A673 (cell line): Measurements from ENCODE around the gene CLASP2. TPM values are rescaled to one million over a fixed set of nuclear protein-coding genes. Genes with fewer than 3 reads are reported as not detected.

Source experiments
- BruUV-seq: library from RNA; stranded (reverse); fragments of 400-500 nt; replicated peaks from 2 replicates; lab custom pipeline; 2021; lab: Mats Ljungman, UMichigan
- CTCF ChIA-PET: fragments of 300-600 bp; sonication (Branson Sonifier 250); formaldehyde crosslinking; loops from one replicate; lab custom pipeline; 2022; ENCODE audit warnings: antibody characterized with exemption; lab: Charles Lee
- POLR2A ChIA-PET: fragments of 300-600 bp; sonication (Branson Sonifier 250); formaldehyde crosslinking; loops from one replicate; lab custom pipeline; 2022; ENCODE audit warnings: antibody characterized with exemption; ENCODE audit not compliant: low non-redundant PET; lab: Charles Lee
- DNase-seq: peaks from one replicate; pipeline ENCODE4 v3.0.0-alpha.2; 2015; ENCODE audit warnings: low spot score
- H3K27ac ChIP-seq: fragments of 200-600 bp; sonication (generic); 2 replicates; pipeline ENCODE4 v1.5.1; 2016; ENCODE audit warnings: mixed run types, low read depth, mild to moderate bottlenecking, mixed read lengths, antibody characterized with exemption, low read length; ENCODE audit not compliant: poor library complexity, severe bottlenecking
- H3K27me3 ChIP-seq: fragments of 200-600 bp; sonication (generic); replicated peaks from 2 replicates; pipeline ENCODE4 v1.6.1; 2017; ENCODE audit warnings: mixed run types, low read depth, mild to moderate bottlenecking, mixed read lengths, antibody characterized with exemption, low read length; ENCODE audit not compliant: insufficient read depth, poor library complexity
- H3K36me3 ChIP-seq: fragments of 200-600 bp; sonication (generic); 2 replicates; pipeline ENCODE4 v1.6.1; 2016; ENCODE audit warnings: mixed run types, mild to moderate bottlenecking, mixed read lengths, antibody characterized with exemption, low read length; ENCODE audit not compliant: insufficient read depth, poor library complexity, severe bottlenecking
- H3K4me1 ChIP-seq: fragments of 200-600 bp; sonication (generic); 2 replicates; pipeline ENCODE4 v1.6.1; 2017; ENCODE audit warnings: mixed run types, mild to moderate bottlenecking, mixed read lengths, antibody characterized with exemption, low read length; ENCODE audit not compliant: insufficient read depth, poor library complexity, severe bottlenecking
- H3K4me3 ChIP-seq: fragments of 200-600 bp; sonication (generic); 2 replicates; pipeline ENCODE4 v1.5.1; 2016; ENCODE audit warnings: low read depth, mixed run types, mild to moderate bottlenecking, mixed read lengths, low read length; ENCODE audit not compliant: poor library complexity, severe bottlenecking
- H3K9me3 ChIP-seq: fragments of 200-600 bp; sonication (generic); 2 replicates; pipeline ENCODE4 v1.6.1; 2016; ENCODE audit warnings: mixed run types, low read depth, mild to moderate bottlenecking, mixed read lengths, antibody characterized with exemption, low read length; ENCODE audit not compliant: poor library complexity, severe bottlenecking
- CTCF ChIP-seq: fragments of 300-800, 200-600 bp; sonication (generic); conservative IDR thresholded peaks from 2 replicates; pipeline ENCODE4 v1.5.1; 2017; ENCODE audit warnings: low read depth, mild to moderate bottlenecking, antibody characterized with exemption, low read length, moderate library complexity, mixed read lengths
- EZH2 ChIP-seq: fragments of 200-600 bp; sonication (generic); IDR thresholded peaks from 2 replicates; pipeline ENCODE4 v1.6.1; 2017; ENCODE audit warnings: borderline replicate concordance, low read depth, mild to moderate bottlenecking, mixed read lengths, antibody characterized with exemption, low read length; ENCODE audit not compliant: poor library complexity, severe bottlenecking
- intact Hi-C: fragments of 100-400 bp; cut with micrococcal nuclease; formaldehyde crosslinking; loops from one replicate; pipeline ENCODE4 v1.10.0; 2022; ENCODE audit not compliant: unreplicated experiment
- total RNA-seq: library from RNA; stranded (reverse); gene quantifications from 2 replicates; pipeline ENCODE4 v1.2.3, GENCODE V29; 2021

The CLASP2 gene
- total RNA-seq, 1 experiment from 2014 or later: 67.4 TPM

- no peaks in the 10 kb centered on the region for H3K9me3 ChIP-seq
- no TSS peak for BruUV-seq
- H3K27ac ChIP-seq: no peak overlapping the region
- intact Hi-C loops: no loop called here
- no peak for TF ChIP-seq CTCF
- no peak for TF ChIP-seq EZH2
- POLR2A ChIA-PET: no interaction called here
- peaks cover 9% of the 10 kb centered on the region for H3K4me1 ChIP-seq
- H3K27me3 ChIP-seq: no peaks in the 10 kb centered on the region
- no peak overlapping the region for H3K4me3 ChIP-seq
- CTCF ChIA-PET: no interaction called here
- no peaks in the 10 kb centered on the region for H3K36me3 ChIP-seq
- DNase-seq: no peak
Measured at GRCh38 chr3:33582234-33582633, 135.8 kb downstream of the CLASP2 start.

GRCh38 chr3:33581666-33582065, 136.4 kb downstream of the CLASP2 start:
- POLR2A ChIA-PET: no interaction called here

GRCh38 chr3:33579840-33580239, 138.2 kb downstream of the CLASP2 start:
- no peak for TF ChIP-seq EZH2
- no peak for TF ChIP-seq CTCF
- Histone ChIP-seq H3K27ac (no peak overlapping the region), H3K27me3 (no peaks in the 10 kb centered on the region), H3K9me3 (no peaks in the 10 kb centered on the region), H3K4me3 (no peak overlapping the region), H3K36me3 (no peaks in the 10 kb centered on the region), H3K4me1 (peaks cover 9% of the 10 kb centered on the region)
- ChIA-PET POLR2A (no interaction called here), CTCF (no interaction called here)
- BruUV-seq: no TSS peak
- no peak for DNase-seq
- intact Hi-C loops: no loop called here

More at GRCh38 chr3:33581666-33582065, 136.4 kb downstream of the CLASP2 start:
- no peak overlapping the region for H3K27ac ChIP-seq
- no peaks in the 10 kb centered on the region for H3K27me3 ChIP-seq
- DNase-seq: no peak
- BruUV-seq: no TSS peak
- intact Hi-C loops: no loop called here
- H3K4me1 ChIP-seq: peaks cover 9% of the 10 kb centered on the region
- CTCF ChIA-PET: no interaction called here
- TF ChIP-seq EZH2: no peak
- no peak for TF ChIP-seq CTCF
- no peak overlapping the region for H3K4me3 ChIP-seq
- no peaks in the 10 kb centered on the region for H3K36me3 ChIP-seq
- no peaks in the 10 kb centered on the region for H3K9me3 ChIP-seq
